ENCODE measurements around the gene CXCL14.

GRCh38 chr5:135568923-135569360 is 9.8 kb downstream of the CXCL14 start:
- TF ChIP-seq CTCF (IDR thresholded peaks at IDR 0.05) (no peak), POLR2A (IDR thresholded peaks at IDR 0.05) (no peak)
